Peyer's patch (tissue), 4 donors: ENCODE results near the gene SH3BGR. TPM values are rescaled to one million over a fixed set of nuclear protein-coding genes. Genes with fewer than 3 reads are reported as not detected.
"Not testable (repeated sequence)": the region's sequence is repeated elsewhere in the genome, so short reads cannot be mapped to it uniquely, and the experiment has no call there.

Experiments
- DNase-seq, 3 donors: peaks; one replicate each; pipeline ENCODE4 v3.0.0-alpha.2; 2017 to 2019
- H3K27ac ChIP-seq, 4 donors: fragments of 200-600 bp; sonication (generic); one replicate each; pipeline ENCODE4 v1.5.1; 2016 to 2019
- H3K27me3 ChIP-seq, 2 donors: fragments of 200-600 bp; sonication (generic); one replicate each; pipeline ENCODE4 v1.5.1; 2019
- H3K36me3 ChIP-seq, 3 donors: fragments of 200-600 bp; sonication (generic); one replicate each; pipeline ENCODE4 v1.5.1; 2016 to 2019
- H3K4me1 ChIP-seq, 4 donors: fragments of 200-600 bp; sonication (generic); one replicate each; pipeline ENCODE4 v1.5.1; 2016 to 2019
- H3K4me3 ChIP-seq, 4 donors: fragments of 200-600 bp; sonication (generic); 1 replicate in 3 of 4; 2 replicates in 1 of 4; pipeline ENCODE4 v1.5.1; 2016 to 2019; ENCODE audit warnings: mild to moderate bottlenecking in 1 of 4
- H3K9me3 ChIP-seq, 4 donors: fragments of 200-600 bp; sonication (generic); one replicate each; pipeline ENCODE4 v1.5.1; 2016 to 2019; ENCODE audit warnings: mild to moderate bottlenecking in 1 of 4
- POLR2A ChIP-seq, 2 donors: fragments of 450-650 bp; IDR thresholded peaks; one replicate each; pipeline ENCODE4 v1.5.1; 2017; ENCODE audit warnings: antibody characterized with exemption in 2 of 2, mild to moderate bottlenecking in 2 of 2, moderate library complexity in 2 of 2
- total RNA-seq, 4 donors: library from RNA; depleted of rRNA; stranded (reverse); fragments of >200 nt; gene quantifications; one replicate each; pipeline ENCODE4 v1.1.0, GENCODE V29; 2016
- TF ChIP-seq, protein P1 (sequence below), 6 experiments: fragments of 450-650 bp in 4 of 6; fragments of 200-600 bp in 2 of 6; sonication (generic) in 1 of 6; IDR thresholded peaks; one replicate each; pipeline ENCODE4 v1.5.1; 2017 to 2019; ENCODE audit warnings: antibody characterized with exemption in 6 of 6, mild to moderate bottlenecking in 3 of 6, moderate library complexity in 1 of 6

Gene SH3BGR
- 1 to 10 TPM in 1 of 4 donors, not detected in 3; 2.6 TPM for total RNA-seq

DNA sequence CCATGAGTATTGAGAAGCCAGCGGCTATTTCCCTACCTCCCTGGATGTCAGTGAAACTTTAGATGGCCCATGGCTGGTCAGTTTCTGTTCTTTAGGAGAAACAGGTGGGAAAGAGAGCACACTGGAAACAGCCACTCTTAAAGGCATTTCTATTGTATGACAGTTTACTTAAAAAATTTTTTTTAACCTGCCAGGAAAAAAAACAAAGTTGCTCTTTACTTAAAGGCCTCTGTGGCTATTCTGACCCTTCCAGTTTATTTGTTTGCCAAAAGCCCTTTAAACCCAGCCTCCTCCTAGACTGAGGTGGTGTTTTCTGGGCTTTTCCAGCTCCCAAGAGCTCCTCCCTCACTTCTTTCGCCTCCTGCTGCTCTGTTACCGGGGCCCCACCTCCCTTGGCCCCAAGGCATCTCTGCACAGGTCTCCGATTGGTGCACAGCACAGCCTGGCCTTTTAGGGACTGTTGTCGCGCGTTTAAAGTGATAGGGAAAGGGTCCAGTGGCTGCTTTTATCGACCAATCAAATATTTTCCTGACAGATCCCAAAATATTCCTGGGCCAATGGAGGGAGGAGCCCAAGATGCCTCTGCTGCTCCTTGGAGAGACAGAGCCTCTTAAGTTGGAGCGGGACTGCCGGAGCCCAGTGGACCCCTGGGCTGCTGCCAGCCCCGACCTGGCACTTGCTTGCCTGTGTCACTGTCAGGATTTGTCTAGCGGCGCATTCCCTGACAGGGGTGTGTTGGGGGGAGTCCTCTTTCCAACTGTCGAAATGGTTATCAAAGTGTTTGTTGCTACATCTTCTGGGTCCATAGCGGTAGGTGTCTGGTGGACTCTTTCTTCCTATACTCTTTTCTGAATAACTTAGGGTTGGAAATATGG lies at the start of gene SH3BGR:
Gene SH3BGR, plus strand, starts transcription at position 639 of the 875 bp plus-strand sequence. Its CDS starts 127 bp downstream, at position 766.
- Histone ChIP-seq H3K4me1 (no peaks in the 10 kb centered on the region), H3K27me3 (no peaks in the 10 kb centered on the region), H3K9me3 (no peaks in the 10 kb centered on the region), H3K4me3 (no peak within 1 kb of the TSS), H3K36me3 (no peaks in the 10 kb centered on the region), H3K27ac (peak within 1 kb of the TSS in 1 of 4 donors; percentile 37)
- no peak for DNase-seq
- TF ChIP-seq POLR2A (IDR thresholded peaks at IDR 0.05): no peak
- TF ChIP-seq, protein P1, sequence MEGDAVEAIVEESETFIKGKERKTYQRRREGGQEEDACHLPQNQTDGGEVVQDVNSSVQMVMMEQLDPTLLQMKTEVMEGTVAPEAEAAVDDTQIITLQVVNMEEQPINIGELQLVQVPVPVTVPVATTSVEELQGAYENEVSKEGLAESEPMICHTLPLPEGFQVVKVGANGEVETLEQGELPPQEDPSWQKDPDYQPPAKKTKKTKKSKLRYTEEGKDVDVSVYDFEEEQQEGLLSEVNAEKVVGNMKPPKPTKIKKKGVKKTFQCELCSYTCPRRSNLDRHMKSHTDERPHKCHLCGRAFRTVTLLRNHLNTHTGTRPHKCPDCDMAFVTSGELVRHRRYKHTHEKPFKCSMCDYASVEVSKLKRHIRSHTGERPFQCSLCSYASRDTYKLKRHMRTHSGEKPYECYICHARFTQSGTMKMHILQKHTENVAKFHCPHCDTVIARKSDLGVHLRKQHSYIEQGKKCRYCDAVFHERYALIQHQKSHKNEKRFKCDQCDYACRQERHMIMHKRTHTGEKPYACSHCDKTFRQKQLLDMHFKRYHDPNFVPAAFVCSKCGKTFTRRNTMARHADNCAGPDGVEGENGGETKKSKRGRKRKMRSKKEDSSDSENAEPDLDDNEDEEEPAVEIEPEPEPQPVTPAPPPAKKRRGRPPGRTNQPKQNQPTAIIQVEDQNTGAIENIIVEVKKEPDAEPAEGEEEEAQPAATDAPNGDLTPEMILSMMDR (IDR thresholded peaks at IDR 0.05): no peak

DNA sequence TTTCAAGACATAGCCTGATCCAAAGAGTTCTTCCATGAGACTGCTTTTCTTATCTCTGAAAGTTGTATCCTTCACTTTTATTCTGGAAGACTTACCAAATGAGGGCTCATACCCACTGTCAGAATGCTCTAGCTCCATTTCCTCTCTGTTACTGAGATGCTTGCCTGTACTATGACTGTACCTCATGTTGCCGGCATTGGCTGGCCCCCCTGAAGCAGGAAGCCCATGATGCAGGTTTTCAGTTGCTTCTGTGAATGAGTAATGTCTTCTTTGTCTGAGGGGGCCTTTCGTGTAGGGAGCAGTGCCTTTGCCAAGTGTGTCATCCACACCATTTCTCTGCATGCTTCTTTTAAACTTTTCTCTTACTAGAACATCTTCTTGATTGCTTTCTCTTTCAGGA lies 45.7 kb upstream of the SH3BGR start:
- Histone ChIP-seq H3K27ac (no peak overlapping the region), H3K9me3 (no peaks in the 10 kb centered on the region), H3K4me3 (no peak overlapping the region), H3K27me3 (no peaks in the 10 kb centered on the region), H3K4me1 (no peaks in the 10 kb centered on the region), H3K36me3 (peaks cover 0 to 18% (median 0%) of the 10 kb centered on the region in 3 donors)
- no peak for TF ChIP-seq POLR2A (IDR thresholded peaks at IDR 0.05)
- TF ChIP-seq, protein P1 (IDR thresholded peaks at IDR 0.05): no peak
- no peak for DNase-seq

DNA sequence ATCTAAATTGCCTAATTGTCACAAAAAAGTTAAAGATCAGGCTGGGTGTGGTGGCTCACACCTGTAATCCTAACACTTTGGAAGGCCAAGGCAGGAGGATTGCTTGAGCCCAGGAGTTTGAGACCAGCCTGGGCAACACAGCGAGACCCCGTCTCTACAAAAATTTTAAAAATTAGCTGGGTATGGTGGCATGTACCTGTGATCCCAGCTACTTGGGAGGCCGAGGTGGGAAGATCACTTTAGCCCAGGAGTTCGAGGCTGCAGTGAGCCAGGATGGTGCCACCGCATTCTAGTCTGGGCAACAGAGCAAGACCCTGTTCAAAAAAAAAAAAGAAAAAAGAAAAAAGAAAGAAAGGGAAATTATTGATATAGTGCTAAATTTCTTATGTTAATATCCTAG lies 32.6 kb upstream of the SH3BGR start:
- H3K27me3 ChIP-seq, H3K27ac ChIP-seq, H3K36me3 ChIP-seq, H3K4me1 ChIP-seq, H3K4me3 ChIP-seq, H3K9me3 ChIP-seq, DNase-seq: not testable (repeated sequence)

DNA sequence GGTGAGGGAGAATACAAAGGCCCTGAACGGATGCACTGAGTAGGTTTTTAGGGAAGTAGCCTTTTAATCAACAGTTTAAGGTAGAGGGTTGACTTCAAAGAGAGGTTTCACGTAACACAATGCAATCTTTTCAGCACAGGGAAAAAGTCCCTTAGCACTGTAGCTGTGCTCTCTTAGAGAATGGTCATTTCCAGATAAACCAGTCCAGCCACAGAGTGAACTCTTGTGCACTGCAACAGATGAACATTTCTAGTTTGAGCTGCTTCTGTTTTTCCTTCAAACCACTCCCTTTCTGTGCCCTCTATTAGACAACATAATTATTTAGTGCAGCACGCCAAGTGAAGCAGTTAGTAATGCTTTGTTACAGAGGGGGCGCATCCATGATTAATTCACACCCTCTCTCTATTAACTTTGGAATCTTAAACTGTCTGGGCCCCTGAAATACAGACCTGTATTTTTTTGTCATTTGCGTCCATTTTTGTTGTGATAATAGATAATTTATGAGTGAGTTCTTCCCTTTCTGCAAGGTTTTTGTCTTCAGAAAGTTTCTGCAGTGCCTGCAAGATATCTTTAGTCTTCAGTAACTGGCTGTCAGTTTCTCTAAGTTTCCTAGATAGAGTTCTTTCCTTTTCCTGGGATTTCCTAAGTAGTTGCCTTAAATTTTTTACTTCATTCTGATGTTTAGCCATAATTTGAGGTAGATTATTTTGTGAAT lies 29.1 kb upstream of the SH3BGR start:
- TF ChIP-seq, protein P1 (IDR thresholded peaks at IDR 0.05): no peak
- TF ChIP-seq POLR2A (IDR thresholded peaks at IDR 0.05): no peak
- Histone ChIP-seq H3K9me3 (no peaks in the 10 kb centered on the region), H3K36me3 (no peaks in the 10 kb centered on the region), H3K4me1 (no peaks in the 10 kb centered on the region), H3K27ac (no peak overlapping the region), H3K4me3 (no peak overlapping the region), H3K27me3 (no peaks in the 10 kb centered on the region)
- no peak for DNase-seq

DNA sequence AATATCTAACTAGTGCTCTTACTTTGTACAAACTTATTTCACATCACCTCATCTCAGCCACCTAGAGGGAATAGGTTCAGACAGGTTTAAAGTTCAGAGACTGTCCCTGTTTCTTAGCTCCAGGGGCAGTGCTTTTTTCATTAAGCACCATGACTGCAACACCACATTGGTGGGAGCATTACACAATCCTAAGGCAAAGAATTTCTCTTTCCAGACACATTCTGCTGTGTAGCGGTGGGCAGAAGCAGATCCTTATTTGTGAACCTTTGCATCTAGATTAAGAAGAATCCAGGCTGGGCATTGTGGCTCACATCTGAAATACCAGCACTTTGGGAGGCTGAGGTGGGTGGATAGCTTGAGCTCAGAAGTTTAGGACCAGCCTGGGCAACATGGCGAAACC lies 22.3 kb upstream of the SH3BGR start:
- Histone ChIP-seq H3K27me3 (no peaks in the 10 kb centered on the region), H3K9me3 (no peaks in the 10 kb centered on the region), H3K4me1 (no peaks in the 10 kb centered on the region), H3K36me3 (no peaks in the 10 kb centered on the region), H3K4me3 (no peak overlapping the region), H3K27ac (no peak overlapping the region)
- no peak for TF ChIP-seq POLR2A (IDR thresholded peaks at IDR 0.05)
- TF ChIP-seq, protein P1 (IDR thresholded peaks at IDR 0.05): no peak
- no peak for DNase-seq

DNA sequence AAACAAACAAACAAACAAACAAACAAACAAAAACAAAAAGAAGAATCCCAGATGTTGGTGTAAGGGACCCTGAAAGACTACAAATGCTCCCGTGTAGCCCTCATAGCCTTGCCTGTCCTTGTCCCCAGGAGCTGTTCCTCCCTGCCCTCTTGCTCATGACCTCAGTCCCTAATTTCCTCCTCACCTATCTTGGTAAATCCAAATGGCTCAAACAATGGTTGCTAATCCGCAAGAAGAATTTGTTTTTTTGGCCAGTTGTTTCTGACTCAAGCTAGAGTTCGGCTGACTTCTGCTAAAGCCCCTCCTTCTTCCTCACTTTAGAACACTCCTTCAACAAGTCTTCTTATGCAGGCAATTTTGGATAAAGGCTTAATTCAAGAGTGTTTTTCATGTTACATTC lies 21.8 kb upstream of the SH3BGR start:
- TF ChIP-seq, protein P1 (IDR thresholded peaks at IDR 0.05): no peak
- no peak for TF ChIP-seq POLR2A (IDR thresholded peaks at IDR 0.05)
- H3K27me3 ChIP-seq: no peaks in the 10 kb centered on the region
- no peaks in the 10 kb centered on the region for H3K36me3 ChIP-seq
- H3K4me1 ChIP-seq: no peaks in the 10 kb centered on the region
- H3K4me3 ChIP-seq: no peak overlapping the region
- no peak for DNase-seq
- no peaks in the 10 kb centered on the region for H3K9me3 ChIP-seq
- H3K27ac ChIP-seq: no peak overlapping the region
